Measurements from ENCODE around the gene KRT7. TPM values are rescaled to one million over a fixed set of nuclear protein-coding genes. Genes with fewer than 3 reads are reported as not detected.

The KRT7 gene
- total and polyA plus RNA-seq, 2 donors (not counting 3 experiments of a cell fraction or from before 2014, with no cell fraction given) = 120 to 293 TPM

GRCh38 chr12:52197371-52198231 is 35.4 kb upstream of the KRT7 start:
- no peaks in the 10 kb centered on the region for H3K79me2 ChIP-seq (ENCODE audit: control insufficient read depth, insufficient read depth, low read length)
- FAIRE-seq (no peak), DNase-seq (ENCODE audit: low read depth, low spot score) (no peak)
- POLR2A ChIA-PET = no interaction called here
- H3K4me2 ChIP-seq (ENCODE audit: insufficient read depth, low read length) = no peak overlapping the region
- TF ChIP-seq, protein P1, sequence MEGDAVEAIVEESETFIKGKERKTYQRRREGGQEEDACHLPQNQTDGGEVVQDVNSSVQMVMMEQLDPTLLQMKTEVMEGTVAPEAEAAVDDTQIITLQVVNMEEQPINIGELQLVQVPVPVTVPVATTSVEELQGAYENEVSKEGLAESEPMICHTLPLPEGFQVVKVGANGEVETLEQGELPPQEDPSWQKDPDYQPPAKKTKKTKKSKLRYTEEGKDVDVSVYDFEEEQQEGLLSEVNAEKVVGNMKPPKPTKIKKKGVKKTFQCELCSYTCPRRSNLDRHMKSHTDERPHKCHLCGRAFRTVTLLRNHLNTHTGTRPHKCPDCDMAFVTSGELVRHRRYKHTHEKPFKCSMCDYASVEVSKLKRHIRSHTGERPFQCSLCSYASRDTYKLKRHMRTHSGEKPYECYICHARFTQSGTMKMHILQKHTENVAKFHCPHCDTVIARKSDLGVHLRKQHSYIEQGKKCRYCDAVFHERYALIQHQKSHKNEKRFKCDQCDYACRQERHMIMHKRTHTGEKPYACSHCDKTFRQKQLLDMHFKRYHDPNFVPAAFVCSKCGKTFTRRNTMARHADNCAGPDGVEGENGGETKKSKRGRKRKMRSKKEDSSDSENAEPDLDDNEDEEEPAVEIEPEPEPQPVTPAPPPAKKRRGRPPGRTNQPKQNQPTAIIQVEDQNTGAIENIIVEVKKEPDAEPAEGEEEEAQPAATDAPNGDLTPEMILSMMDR (IDR thresholded peaks at IDR 0.05; ENCODE audit: extremely low read depth in 1 of 2, insufficient read depth in 1 of 2, low read depth in 1 of 2, low read length in 2 of 2) = no peak
- TF ChIP-seq GATA2 (IDR thresholded peaks at IDR 0.05; ENCODE audit: insufficient read depth, insufficient read length, low read depth, low read length) (no peak), EZH2 (IDR thresholded peaks at IDR 0.05; ENCODE audit: borderline replicate concordance, low read depth, low read length, severe bottlenecking) (no peak), JUN (IDR thresholded peaks at IDR 0.05; ENCODE audit: borderline replicate concordance, insufficient read depth, insufficient read length, low read depth) (no peak), POLR2AphosphoS5 (IDR thresholded peaks at IDR 0.05; ENCODE audit: insufficient read depth, low read depth, low read length) (no peak), FOS (IDR thresholded peaks at IDR 0.05; ENCODE audit: borderline replicate concordance, insufficient read depth, low read length) (no peak), POLR2A (IDR thresholded peaks at IDR 0.05; ENCODE audit: low read depth, low read length) (no peak), MYC (IDR thresholded peaks at IDR 0.05; ENCODE audit: low read depth, low read length) (no peak)
- TF ChIP-seq, protein P2, sequence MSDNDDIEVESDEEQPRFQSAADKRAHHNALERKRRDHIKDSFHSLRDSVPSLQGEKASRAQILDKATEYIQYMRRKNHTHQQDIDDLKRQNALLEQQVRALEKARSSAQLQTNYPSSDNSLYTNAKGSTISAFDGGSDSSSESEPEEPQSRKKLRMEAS (IDR thresholded peaks at IDR 0.05; ENCODE audit: insufficient read depth, insufficient read length) = no peak
- H3K27me3 ChIP-seq (ENCODE audit: control insufficient read depth in 2 of 2, insufficient read depth in 2 of 2, low read length in 2 of 2) = no peaks in the 10 kb centered on the region
- H2AFZ ChIP-seq (ENCODE audit: low read depth, low read length) = no peak overlapping the region
- no peak overlapping the region for H3K9ac ChIP-seq (replicated peaks; ENCODE audit: extremely low read depth, insufficient read depth, low read length)
- intact Hi-C loops (cut with micrococcal nuclease) (no loop called here), dilution Hi-C loops (cut with MboI; ENCODE audit: extremely low pct_ligation_motif_present, low sequenced_read_pairs) (no loop called here)
- H3K9me3 ChIP-seq (replicated peaks; ENCODE audit: control insufficient read depth, insufficient read depth, low read length) = no peaks in the 10 kb centered on the region
- H4K20me1 ChIP-seq (replicated peaks; ENCODE audit: control insufficient read depth, extremely low read depth, insufficient read depth, low read length) = no peaks in the 10 kb centered on the region
- H3K27ac ChIP-seq (ENCODE audit: insufficient read depth, low read depth, low read length) = no peak overlapping the region
- H3K4me3 ChIP-seq (replicated peaks in 1 of 3; ENCODE audit: insufficient read depth in 1 of 3, low read depth in 1 of 3, low read length in 3 of 3) = no peak overlapping the region
- peaks cover 32% of the 10 kb centered on the region for H3K4me1 ChIP-seq (ENCODE audit: control insufficient read depth, extremely low read depth, insufficient read depth, low read length)
- no peaks in the 10 kb centered on the region for H3K36me3 ChIP-seq (ENCODE audit: control insufficient read depth in 2 of 2, extremely low read depth in 1 of 2, insufficient read depth in 2 of 2, low read length in 2 of 2)
- CTCF ChIA-PET = interaction anchor here (0.8 kb wide), 1 partner anchor 16 kb away, joined by 3 read pairs; no protein-coding TSS in a partner anchor
- no TSS peak for BruUV-seq (replicated peaks)
- H3K9me1 ChIP-seq (replicated peaks; ENCODE audit: control insufficient read depth, extremely low read depth, insufficient read depth, low read length) = no peaks in the 10 kb centered on the region
